ENCODE results near the gene PNN.
"Not testable (repeated sequence)": the region's sequence is repeated elsewhere in the genome, so short reads cannot be mapped to it uniquely, and the experiment has no call there.

The PNN gene

DNA sequence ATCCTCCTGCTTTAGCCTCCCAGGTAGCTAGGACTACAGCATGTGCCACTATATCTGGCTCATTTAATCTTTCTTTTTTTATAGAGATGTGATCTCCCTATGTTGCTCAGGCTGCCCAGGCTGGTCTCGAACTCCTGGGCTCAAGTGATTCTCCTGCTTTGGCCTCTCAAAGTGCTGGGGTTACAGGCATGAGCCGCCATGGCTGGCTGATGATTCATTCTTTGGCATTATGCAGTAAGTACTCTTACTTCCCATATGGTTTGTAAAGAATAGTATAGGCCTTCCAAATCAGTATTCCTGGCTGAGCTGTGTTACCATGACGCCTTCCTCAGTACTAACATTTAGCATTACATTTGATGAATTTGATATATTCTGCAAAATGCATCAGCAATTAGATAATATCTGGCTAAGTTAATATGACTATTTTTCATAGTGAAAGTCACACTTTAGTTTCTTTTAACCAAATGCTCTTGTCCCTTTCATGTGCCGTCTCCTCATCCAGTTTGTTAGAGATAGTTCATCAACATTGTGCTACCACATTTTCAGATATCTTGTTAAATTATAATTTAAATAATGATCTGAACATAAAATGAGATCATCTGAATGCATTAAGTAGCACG is 55.5 kb downstream of the PNN start:
- Histone ChIP-seq H3K79me2 (ENCODE audit: insufficient read depth, low read length) (no peaks in the 10 kb centered on the region), H3K9ac (ENCODE audit: low read depth, low read length, poor library complexity, severe bottlenecking) (no peak overlapping the region)

DNA sequence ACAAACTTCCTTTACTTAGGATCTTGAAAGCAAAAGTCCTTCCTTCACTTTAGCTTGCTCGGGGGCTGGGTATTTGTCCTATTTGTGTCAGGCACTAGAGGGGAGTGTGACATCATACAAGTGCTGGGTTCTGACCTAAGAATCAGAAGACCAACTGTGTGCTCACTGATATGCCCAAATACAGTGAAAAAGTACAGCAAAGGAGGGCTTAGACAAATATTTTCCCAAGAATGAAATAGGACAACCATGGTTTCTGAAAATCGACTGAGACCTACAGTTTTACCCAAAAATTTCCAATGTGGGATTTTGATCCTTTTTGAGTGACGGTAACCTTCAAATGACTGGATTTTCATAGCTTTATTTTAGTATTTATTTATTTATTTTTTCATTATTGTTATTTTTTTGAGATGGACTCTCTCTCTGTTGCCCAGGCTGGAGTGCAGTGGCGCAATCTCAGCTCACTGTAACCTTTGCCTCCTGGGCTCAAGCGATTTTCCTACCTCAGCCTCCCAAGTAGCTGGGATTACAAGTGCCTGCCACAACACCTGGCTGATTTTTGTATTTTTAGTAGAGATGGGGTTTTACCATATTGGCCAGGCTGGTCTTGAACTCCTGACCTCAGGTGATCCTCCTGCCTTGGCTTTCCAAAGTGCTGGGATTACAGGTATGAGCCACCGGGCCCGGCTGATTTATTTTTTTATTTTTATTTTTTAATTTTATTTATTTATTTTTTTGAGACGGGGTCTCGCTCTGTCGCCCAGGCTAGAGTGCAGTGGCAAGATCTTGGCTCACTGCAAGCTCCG is 56.9 kb downstream of the PNN start:
- not testable (repeated sequence) for H3K4me1 ChIP-seq (ENCODE audit: insufficient read depth, low read length, poor library complexity, severe bottlenecking); H3K27me3 ChIP-seq (ENCODE audit: insufficient read depth, low read length, poor library complexity, severe bottlenecking); H3K4me2 ChIP-seq (ENCODE audit: low read depth, low read length, poor library complexity, severe bottlenecking); H3K36me3 ChIP-seq (ENCODE audit: insufficient read depth, low read length); H3F3A ChIP-seq (ENCODE audit: low read depth); H3K9ac ChIP-seq (ENCODE audit: low read depth, low read length, poor library complexity, severe bottlenecking); H3K9me2 ChIP-seq (replicated peaks; ENCODE audit: low read depth, low read length); H3K4me3 ChIP-seq (ENCODE audit: low read length, poor library complexity, severe bottlenecking); H3K9me3 ChIP-seq (ENCODE audit: insufficient read depth, low read depth, low read length); H4K20me1 ChIP-seq (ENCODE audit: insufficient read depth, low read length, poor library complexity, severe bottlenecking); H3K79me2 ChIP-seq (ENCODE audit: insufficient read depth, low read length)
- TF ChIP-seq, protein P1, sequence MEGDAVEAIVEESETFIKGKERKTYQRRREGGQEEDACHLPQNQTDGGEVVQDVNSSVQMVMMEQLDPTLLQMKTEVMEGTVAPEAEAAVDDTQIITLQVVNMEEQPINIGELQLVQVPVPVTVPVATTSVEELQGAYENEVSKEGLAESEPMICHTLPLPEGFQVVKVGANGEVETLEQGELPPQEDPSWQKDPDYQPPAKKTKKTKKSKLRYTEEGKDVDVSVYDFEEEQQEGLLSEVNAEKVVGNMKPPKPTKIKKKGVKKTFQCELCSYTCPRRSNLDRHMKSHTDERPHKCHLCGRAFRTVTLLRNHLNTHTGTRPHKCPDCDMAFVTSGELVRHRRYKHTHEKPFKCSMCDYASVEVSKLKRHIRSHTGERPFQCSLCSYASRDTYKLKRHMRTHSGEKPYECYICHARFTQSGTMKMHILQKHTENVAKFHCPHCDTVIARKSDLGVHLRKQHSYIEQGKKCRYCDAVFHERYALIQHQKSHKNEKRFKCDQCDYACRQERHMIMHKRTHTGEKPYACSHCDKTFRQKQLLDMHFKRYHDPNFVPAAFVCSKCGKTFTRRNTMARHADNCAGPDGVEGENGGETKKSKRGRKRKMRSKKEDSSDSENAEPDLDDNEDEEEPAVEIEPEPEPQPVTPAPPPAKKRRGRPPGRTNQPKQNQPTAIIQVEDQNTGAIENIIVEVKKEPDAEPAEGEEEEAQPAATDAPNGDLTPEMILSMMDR (conservative IDR thresholded peaks at IDR 0.05; ENCODE audit: low read length) = peak; percentile 55
- H2AFZ ChIP-seq (ENCODE audit: low read length) = peak overlapping the region; percentile 63; the same call in 1 of the 2 replicates

More for the DNA sequence above, 55.5 kb downstream of the PNN start:
- Histone ChIP-seq H3K4me1 (ENCODE audit: insufficient read depth, low read length, poor library complexity, severe bottlenecking) (no peaks in the 10 kb centered on the region), H3K9me3 (ENCODE audit: insufficient read depth, low read depth, low read length) (no peaks in the 10 kb centered on the region), H2AFZ (ENCODE audit: low read length) (no peak overlapping the region), H4K20me1 (ENCODE audit: insufficient read depth, low read length, poor library complexity, severe bottlenecking) (no peaks in the 10 kb centered on the region), H3K36me3 (ENCODE audit: insufficient read depth, low read length) (no peaks in the 10 kb centered on the region), H3K9me2 (replicated peaks; ENCODE audit: low read depth, low read length) (no peaks in the 10 kb centered on the region), H3F3A (ENCODE audit: low read depth) (no peaks in the 10 kb centered on the region), H3K4me3 (ENCODE audit: low read length, poor library complexity, severe bottlenecking) (no peak overlapping the region), H3K4me2 (ENCODE audit: low read depth, low read length, poor library complexity, severe bottlenecking) (no peak overlapping the region), H3K27me3 (ENCODE audit: insufficient read depth, low read length, poor library complexity, severe bottlenecking) (no peaks in the 10 kb centered on the region)
- TF ChIP-seq EZH2phosphoT487 (IDR thresholded peaks at IDR 0.05; ENCODE audit: borderline replicate concordance) = no peak
- TF ChIP-seq, protein P1 (conservative IDR thresholded peaks at IDR 0.05; ENCODE audit: low read length) = no peak
